HG03045 (cell line): Measurements from ENCODE around the gene SPCS1.

Experiments
- ATAC-seq: cut with Tn5 transposase; IDR thresholded peaks from one replicate; pipeline ENCODE4 v1.9.1; 2021; ENCODE audit warnings: mild to moderate bottlenecking, moderate library complexity; ENCODE audit not compliant: unreplicated experiment

SPCS1 gene

GRCh38 chr3:52694528-52695189 lies 11.2 kb upstream of the SPCS1 start:
- ATAC-seq, result no peak

DNA sequence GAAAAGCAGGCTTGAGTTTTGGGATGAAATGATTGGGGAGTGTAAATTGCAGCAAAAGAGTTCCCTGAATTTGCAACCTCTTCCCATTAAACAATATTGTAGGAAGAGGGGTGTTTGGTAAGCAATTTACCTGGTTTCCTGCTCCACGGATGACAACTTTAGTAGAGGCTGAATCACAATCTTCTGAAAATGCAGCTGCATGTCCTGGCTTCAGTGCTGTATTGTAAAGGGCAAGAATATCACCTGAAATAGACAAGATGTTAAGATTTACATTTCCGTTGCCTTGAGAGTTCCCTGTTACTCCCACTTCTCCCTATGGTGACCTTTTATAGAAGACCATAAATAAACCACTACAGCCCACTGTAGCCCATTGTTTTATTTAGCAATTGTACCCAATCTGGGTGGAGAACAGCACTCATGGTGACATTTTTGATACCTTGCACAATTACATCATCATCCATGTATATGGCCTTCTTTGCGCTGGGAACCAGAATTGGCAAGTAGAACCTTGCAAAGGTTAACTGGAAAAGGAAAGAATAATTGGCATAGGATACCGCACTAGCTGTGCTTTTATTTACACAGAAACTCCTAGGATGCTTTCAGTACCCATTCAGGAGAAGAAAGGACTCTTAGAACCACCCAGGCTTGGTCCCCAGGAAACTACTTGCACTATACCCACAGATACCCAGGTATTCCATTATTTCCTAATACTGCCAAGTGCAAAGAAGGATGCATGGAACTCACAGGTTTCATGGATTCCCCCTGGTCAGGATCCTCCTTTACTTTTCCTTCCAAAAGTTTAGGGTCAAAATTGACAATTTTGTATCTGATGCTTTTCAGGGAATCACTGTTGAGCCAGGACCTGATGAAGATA lies 9.9 kb upstream of the SPCS1 start:
- ATAC-seq, result no peak

DNA sequence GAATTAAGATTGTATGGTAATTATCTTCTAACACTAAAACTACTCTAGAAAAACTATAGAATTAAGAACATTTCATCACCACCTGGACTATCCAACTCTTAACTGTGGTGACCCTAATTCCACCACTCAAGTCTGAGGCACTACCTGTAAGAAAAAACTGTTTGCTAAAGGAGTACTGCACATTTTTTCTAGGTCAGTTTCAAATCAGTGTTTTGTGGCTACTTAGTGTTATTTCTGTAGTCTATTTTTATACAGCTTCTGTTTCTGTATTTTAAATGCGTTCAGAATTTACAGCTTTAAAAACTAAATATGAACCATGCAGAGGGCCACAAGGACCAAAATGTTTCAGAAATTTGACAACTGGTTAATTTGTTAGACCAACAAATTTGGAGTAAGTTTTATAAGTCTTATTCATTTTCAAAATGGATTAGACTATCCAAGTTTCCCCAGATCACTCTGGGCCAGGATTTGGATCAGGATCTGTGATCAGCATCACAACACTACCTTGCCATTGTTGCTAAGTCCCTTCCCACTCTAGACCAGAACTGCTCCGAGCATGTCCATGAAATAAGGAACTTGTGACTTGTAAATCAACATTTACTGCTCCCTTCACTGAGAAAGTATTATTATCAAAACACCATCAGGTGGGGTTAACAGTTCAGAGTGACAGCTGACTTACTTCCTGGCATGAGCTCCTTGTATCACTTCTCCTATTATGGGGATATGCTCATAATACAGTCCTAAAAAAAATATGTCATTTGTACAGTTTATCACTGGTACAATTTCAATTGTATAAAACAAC lies 8.9 kb upstream of the SPCS1 start:
- no peak for ATAC-seq

DNA sequence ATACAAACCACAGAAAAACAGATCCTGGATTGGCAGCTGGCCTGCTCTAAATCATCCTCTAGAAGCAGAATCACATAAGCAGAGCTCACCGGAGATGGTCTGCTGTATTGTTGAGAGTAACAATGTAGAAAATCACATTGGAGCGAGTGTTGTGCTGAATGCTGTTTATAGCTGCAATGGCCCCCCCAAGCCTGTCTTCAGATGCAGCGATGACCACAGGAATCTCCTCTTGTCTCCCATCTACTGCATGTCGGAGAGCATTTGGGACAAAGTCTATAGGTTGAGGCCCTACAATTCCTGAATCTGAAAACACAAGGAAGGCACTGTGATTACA lies 8.3 kb upstream of the SPCS1 start:
- ATAC-seq, result no peak

DNA sequence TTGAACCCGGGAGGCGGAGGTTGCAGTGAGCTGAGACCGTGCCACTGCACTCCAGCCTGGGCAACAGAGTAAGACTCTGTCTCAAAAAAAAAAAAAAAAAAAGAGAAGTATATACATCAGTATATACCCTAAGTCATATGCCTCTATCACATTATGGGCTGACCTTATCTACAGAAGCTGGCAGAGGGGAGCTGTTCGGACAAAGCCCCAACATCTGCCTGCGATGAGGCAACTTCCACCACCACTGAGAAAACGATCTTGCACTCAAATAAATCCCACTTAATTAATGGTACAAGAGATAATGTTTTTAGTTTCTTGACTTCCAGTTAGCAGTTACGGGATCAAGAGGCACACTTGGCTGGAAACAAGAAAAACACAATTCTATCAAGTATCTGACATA lies 2.6 kb upstream of the SPCS1 start:
- ATAC-seq, result no peak

- ATAC-seq, result no peak
Measured at GRCh38 chr3:52704611-52705437, 1.1 kb upstream of the SPCS1 start.

DNA sequence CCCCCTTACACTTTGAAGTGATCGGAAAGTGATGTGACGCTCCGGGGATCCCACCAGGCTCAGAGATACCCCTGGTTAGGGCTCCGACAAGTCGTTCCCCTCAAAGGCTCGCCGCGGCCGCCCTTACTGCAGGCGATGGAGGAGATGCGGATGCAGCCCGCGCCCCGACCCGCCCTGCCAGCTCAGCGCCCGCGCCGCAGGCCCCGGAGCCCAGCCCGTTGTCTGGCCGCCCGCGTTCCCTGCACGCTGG lies 543 bp upstream of the SPCS1 start:
- no peak for ATAC-seq

GRCh38 chr3:52707585-52707984 lies 1.7 kb downstream of the SPCS1 start:
- no peak for ATAC-seq

- no peak for ATAC-seq
Measured at GRCh38 chr3:52710512-52710911, 4.6 kb downstream of the SPCS1 start.

- no peak for ATAC-seq
Measured at GRCh38 chr3:52712291-52713212, 6.6 kb downstream of the SPCS1 start.

DNA sequence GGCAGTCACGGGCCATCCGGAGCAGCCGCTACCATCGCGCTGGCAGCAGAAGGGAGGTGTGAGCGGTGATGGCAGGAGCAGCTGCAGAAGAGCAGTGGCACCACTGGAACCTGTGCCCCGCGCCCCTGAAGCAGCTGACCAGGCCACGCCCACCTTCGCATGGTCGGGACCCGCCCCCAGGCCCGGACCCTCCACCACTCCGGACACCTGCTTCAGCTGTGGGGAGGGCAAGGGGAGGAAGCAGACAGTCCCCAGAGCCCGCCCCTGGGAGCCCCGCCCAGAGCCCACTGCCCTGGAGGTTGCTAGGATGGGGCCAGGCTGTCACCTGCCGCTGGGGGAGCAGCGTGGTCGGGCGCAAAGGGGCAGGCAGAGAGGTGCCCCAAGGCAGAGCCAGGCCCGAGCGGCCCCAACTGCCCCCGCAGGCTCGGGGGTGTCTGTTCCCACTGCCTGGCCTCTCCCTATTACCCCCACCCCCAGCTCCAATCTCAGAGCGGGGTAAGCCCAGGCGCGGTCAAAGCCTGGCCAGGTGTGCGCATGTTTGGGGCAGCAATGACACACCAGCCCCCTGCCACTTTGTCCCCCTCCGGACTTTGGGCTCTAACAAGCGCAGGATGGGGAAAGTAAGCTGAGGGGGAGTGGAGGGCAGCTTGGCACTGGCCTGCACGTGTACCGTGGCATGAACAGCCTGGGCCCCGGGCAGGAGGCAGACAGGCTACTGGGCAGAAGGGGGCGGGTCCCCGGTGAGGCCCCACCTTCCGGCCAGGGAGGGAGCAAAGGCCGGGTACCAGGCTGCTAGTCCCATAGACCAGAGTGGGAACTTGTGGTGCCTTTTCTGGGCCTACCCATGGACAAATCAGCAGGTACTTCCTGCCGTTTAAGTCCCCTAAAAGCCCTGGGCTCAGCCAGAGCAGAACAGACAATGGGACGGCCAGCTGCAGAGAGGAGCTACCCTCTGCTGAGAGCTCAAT lies 8.7 kb downstream of the SPCS1 start:
- no peak for ATAC-seq

DNA sequence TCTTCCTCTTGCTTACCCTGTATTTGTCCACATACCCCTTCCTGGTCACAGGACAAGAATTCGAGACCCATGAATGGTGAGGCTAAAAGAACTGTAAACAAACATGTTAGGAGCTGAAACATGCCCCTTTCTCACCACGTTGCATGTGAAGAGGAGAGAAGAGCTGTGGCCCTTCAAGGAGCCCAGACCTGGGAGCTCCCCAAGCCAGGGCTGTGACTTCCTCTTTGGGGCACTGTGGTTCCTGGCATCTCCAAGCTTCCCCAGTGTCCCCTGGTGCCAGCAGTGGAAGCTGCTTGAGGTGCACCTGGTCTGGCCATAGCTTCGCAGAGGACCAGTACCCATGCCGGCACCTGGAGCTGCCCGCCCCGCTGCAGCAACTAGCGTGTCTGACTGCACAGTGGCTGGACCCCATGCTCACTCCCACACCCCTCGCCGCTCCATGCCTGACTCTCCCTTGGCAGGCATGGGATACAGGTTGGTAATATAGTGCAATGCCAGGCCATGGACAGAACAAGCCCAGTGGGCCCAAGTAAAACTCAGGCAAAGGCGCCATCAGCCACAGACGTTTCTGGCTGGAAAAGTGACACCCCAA lies 9.9 kb downstream of the SPCS1 start:
- ATAC-seq, result no peak

DNA sequence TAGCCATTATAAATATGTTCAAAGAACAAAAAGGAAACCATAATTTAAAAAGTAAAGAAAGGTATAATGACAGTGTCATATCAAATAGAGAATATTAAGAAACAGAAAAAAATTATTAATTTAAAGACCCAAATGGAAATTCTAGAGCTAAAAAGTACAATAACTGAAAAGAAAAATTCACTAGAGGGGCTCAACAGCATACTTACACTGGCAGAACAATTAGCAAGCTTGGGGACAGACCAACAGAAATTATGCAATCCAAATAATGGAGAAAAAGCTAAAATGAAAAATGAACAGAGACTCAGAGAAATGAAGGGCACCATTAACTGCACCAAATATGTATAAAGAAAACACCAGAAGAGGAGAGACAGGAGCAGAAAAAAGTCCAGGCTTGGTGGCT lies 13.7 kb downstream of the SPCS1 start:
- ATAC-seq, result no peak

DNA sequence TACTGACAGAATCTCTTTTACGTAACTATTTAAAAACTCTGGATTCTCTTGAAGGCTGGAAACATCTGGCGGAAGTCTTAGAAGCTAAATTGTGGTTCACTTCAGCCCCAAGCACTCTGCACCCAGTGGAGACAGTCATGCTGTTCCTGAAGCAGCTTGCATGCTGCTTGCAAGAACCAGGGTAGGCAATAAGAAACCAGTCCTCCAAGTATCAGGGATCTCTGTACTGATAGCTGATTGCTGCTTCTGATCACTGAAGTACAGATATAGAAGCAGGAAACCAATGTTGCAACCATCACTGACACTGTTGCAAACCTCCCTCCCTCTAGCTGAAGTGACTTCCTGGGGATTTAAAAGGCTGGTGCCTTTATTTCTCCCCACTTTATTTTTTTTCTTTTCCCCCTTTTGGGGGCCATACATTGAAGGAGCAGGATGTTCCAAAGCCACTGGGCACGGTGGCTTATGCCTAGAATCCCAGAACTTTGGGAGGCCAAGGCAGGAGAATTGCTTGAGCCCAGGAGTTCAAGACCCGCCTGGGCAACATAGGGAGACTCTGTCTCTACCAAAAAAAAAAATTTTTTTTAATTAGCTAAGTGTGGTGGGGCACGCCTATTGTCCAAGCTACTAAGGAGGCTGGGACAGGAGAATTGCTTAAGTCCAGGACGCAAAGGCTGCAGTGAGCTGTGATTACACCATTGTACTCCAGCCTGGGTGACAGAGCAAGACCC lies 15.3 kb downstream of the SPCS1 start:
- ATAC-seq, result no peak

DNA sequence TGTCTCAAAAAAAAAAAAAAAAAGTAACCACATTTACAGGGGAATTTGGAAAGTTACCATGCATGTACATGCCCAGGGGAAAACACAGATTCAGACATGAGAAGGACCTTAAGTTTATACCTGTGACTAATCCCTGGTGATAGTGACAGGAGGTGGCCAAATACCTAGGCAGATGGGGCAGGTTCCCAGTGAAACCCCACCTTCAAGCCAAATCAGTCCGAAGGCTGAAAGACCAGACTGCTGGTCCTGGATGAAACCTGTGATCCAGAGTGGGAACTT lies 15.8 kb downstream of the SPCS1 start:
- ATAC-seq, result no peak

- ATAC-seq, result no peak
Measured at GRCh38 chr3:52722491-52722890, 16.6 kb downstream of the SPCS1 start.

DNA sequence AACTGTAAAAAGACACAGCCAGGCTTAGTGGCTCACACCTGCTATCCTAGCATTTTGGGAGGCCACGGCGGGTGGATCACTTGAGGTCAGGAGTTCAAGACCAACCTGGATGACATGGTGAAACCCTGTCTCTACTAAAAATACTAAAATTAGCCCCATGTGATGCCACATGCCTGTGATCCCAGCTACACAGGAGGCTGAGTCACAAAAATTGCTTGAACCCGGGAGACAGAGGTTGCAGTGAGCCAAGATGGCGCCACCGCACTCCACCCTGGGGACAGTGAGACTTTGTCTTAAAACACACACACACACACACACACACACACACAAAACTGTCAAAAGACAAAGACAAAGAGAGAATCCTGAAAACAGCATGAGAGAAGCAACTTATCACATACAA lies 18.0 kb downstream of the SPCS1 start:
- ATAC-seq, result no peak

DNA sequence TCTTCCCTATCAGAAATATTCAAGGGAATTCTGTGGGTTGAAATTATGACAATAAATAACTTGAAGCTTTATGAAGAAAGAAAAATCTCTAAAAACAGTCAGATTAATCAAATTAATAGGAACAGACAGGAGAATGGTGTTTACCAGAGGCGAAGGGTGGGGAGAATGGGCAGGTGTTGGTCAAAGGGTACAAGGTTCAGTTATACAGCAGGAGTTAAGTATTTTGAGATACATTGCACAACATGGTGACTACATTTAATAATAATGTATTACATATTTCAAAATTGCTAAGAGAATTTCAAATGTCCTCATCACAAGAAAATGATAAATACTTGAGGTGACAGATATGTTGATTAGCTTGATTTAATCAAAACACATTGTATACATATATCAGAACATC lies 18.6 kb downstream of the SPCS1 start:
- no peak for ATAC-seq
